GM18520 (cell line): ENCODE data around the gene GXYLT2.
"Not testable (repeated sequence)": the region's sequence is repeated elsewhere in the genome, so short reads cannot be mapped to it uniquely, and the experiment has no call there.

Source experiments
- ATAC-seq: cut with Tn5 transposase; IDR thresholded peaks from one replicate; pipeline ENCODE4 v1.9.1; 2021; ENCODE audit not compliant: unreplicated experiment

Gene GXYLT2

GRCh38 chr3:72892081-72892775 is 4.4 kb downstream of the GXYLT2 start:
- no peak for ATAC-seq

GRCh38 chr3:72892870-72893269 is 5.0 kb downstream of the GXYLT2 start:
- no peak for ATAC-seq

- no peak for ATAC-seq
Measured at GRCh38 chr3:72894976-72895552, 7.2 kb downstream of the GXYLT2 start.

GRCh38 chr3:72896996-72897757 is 9.3 kb downstream of the GXYLT2 start:
- ATAC-seq = no peak

GRCh38 chr3:72897758-72898007 is 9.8 kb downstream of the GXYLT2 start:
- ATAC-seq = no peak

- ATAC-seq = no peak
Measured at GRCh38 chr3:72899349-72899765, 11.5 kb downstream of the GXYLT2 start.

GRCh38 chr3:72900048-72900447 is 12.2 kb downstream of the GXYLT2 start:
- ATAC-seq = no peak

GRCh38 chr3:72901840-72902239 is 14.0 kb downstream of the GXYLT2 start:
- ATAC-seq = no peak

GRCh38 chr3:72903004-72903403 is 15.2 kb downstream of the GXYLT2 start:
- no peak for ATAC-seq

GRCh38 chr3:72904163-72904562 is 16.3 kb downstream of the GXYLT2 start:
- ATAC-seq = no peak

- ATAC-seq = no peak
Measured at GRCh38 chr3:72906154-72906553, 18.3 kb downstream of the GXYLT2 start.

- ATAC-seq = no peak
Measured at GRCh38 chr3:72907131-72907711, 19.4 kb downstream of the GXYLT2 start.

- ATAC-seq = no peak
Measured at GRCh38 chr3:72907731-72908620, 20.1 kb downstream of the GXYLT2 start.

GRCh38 chr3:72909591-72909990 is 21.7 kb downstream of the GXYLT2 start:
- ATAC-seq = no peak

GRCh38 chr3:72912532-72912931 is 24.7 kb downstream of the GXYLT2 start:
- ATAC-seq = no peak

GRCh38 chr3:72914383-72914782 is 26.5 kb downstream of the GXYLT2 start:
- no peak for ATAC-seq

GRCh38 chr3:72916250-72916649 is 28.4 kb downstream of the GXYLT2 start:
- no peak for ATAC-seq

GRCh38 chr3:72919520-72919919 is 31.7 kb downstream of the GXYLT2 start:
- no peak for ATAC-seq

GRCh38 chr3:72924055-72924454 is 36.2 kb downstream of the GXYLT2 start:
- ATAC-seq = no peak

- not testable (repeated sequence) for ATAC-seq
Measured at GRCh38 chr3:72928781-72929735, 41.2 kb downstream of the GXYLT2 start.
